Endodermal cell (in vitro differentiated cells): Measurements from ENCODE around the gene TMEM266. TPM values are rescaled to one million over a fixed set of nuclear protein-coding genes. Genes with fewer than 3 reads are reported as not detected.
A peak's percentile ranks its signal among the peaks of the same experiment; 100 is the strongest.

Experiments used
- DNase-seq: peaks from one replicate; pipeline ENCODE4 v3.0.0-alpha.2; 2017
- H3K27ac ChIP-seq: 2 replicates; pipeline ENCODE4 v1.5.1; 2013; ENCODE audit warnings: mild to moderate bottlenecking, low read depth, low read length, moderate library complexity
- H3K27me3 ChIP-seq: 2 replicates; pipeline ENCODE4 v1.6.1; 2013; ENCODE audit warnings: mild to moderate bottlenecking, low read length, moderate library complexity; ENCODE audit not compliant: insufficient read depth, control insufficient read depth, poor library complexity, severe bottlenecking
- H3K36me3 ChIP-seq: 2 replicates; pipeline ENCODE4 v1.7.0; 2013; ENCODE audit warnings: mild to moderate bottlenecking, low read length, moderate library complexity; ENCODE audit not compliant: control insufficient read depth, insufficient read depth
- H3K4me1 ChIP-seq: one replicate; pipeline ENCODE4 v1.7.0; 2013; ENCODE audit warnings: low read length; ENCODE audit not compliant: control insufficient read depth, insufficient read depth
- H3K4me3 ChIP-seq: 2 replicates; pipeline ENCODE4 v1.5.1; 2013; ENCODE audit warnings: mild to moderate bottlenecking, low read length, moderate library complexity
- H3K9ac ChIP-seq: 2 replicates; pipeline ENCODE4 v1.6.1; 2013; ENCODE audit warnings: mild to moderate bottlenecking, low read length, moderate library complexity; ENCODE audit not compliant: poor library complexity, severe bottlenecking; ENCODE audit errors: extremely low read depth
- H3K9me3 ChIP-seq: 2 replicates; pipeline ENCODE4 v1.6.1; 2013; ENCODE audit warnings: mild to moderate bottlenecking, low read length, moderate library complexity; ENCODE audit not compliant: control insufficient read depth
- H3K27ac Mint-ChIP-seq: 2 replicates; pipeline ENCODE4 v1.8.0; 2020; ENCODE audit warnings: mixed read lengths
- H3K27me3 Mint-ChIP-seq: 2 replicates; pipeline ENCODE4 v1.8.0; 2021; ENCODE audit warnings: mild to moderate bottlenecking, mixed read lengths; ENCODE audit not compliant: insufficient read depth
- H3K36me3 Mint-ChIP-seq: 2 replicates; pipeline ENCODE4 v1.8.0; 2020; ENCODE audit warnings: low read depth, mixed read lengths
- H3K4me1 Mint-ChIP-seq: 2 replicates; pipeline ENCODE4 v1.8.0; 2020; ENCODE audit warnings: mixed read lengths
- H3K4me3 Mint-ChIP-seq: 2 replicates; pipeline ENCODE4 v1.8.0; 2020; ENCODE audit warnings: mild to moderate bottlenecking, moderate library complexity, mixed read lengths
- H3K9me3 Mint-ChIP-seq: 2 replicates; pipeline ENCODE4 v1.8.0; 2020; ENCODE audit warnings: mild to moderate bottlenecking, mixed read lengths
- CTCF ChIP-seq: fragments of 200-600 bp; sonication (generic); conservative IDR thresholded peaks from 2 replicates; pipeline ENCODE4 v1.5.0; 2021; ENCODE audit warnings: antibody characterized with exemption, mild to moderate bottlenecking
- WGBS, 2 experiments: methylation state at CpG; one replicate each; pipeline versions ENCODE4 v1.1.5 to v1.1.7; 2013; ENCODE audit warnings: missing lambda C conversion rate in 2 of 2, mixed read lengths in 1 of 2; ENCODE audit not compliant: insufficient coverage in 1 of 2, insufficient read length in 1 of 2; 5-methylcytosine and 5-hydroxymethylcytosine counted together
- total RNA-seq, 2 donors: library from RNA; stranded (reverse); fragmentation: NEBNext Ultra II Directional in 1 of 2; extraction: Animal tissue kit (Norgen Biotek cat#: 25700) in 1 of 2; gene quantifications; 2 replicates in 1 of 2; 3 replicates in 1 of 2; pipeline ENCODE4 v1.2.1, GENCODE V29; 2021

TMEM266 gene
- total RNA-seq, 2 donors from 2014 or later = 1.8 to 2.0 TPM

GRCh38 chr15:76197703-76198455 lies 138.1 kb downstream of the TMEM266 start:
- H3K36me3 Mint-ChIP-seq = peaks cover 3% of the 10 kb centered on the region
- peak; percentile 43 for DNase-seq
- peaks cover 2% of the 10 kb centered on the region for H3K27me3 Mint-ChIP-seq
- no peak overlapping the region for H3K4me3 Mint-ChIP-seq
- 90 to 100% methylated on average over 4 to 8 of the region's 8 CpGs for WGBS, 2 experiments
- H3K9me3 Mint-ChIP-seq = no peaks in the 10 kb centered on the region
- H3K4me3 ChIP-seq = no peak overlapping the region
- no peaks in the 10 kb centered on the region for H3K27me3 ChIP-seq
- H3K9me3 ChIP-seq = no peaks in the 10 kb centered on the region
- peaks cover 43% of the 10 kb centered on the region for H3K4me1 Mint-ChIP-seq
- peaks cover 20% of the 10 kb centered on the region for H3K4me1 ChIP-seq
- TF ChIP-seq CTCF = no peak
- no peak overlapping the region for H3K9ac ChIP-seq
- H3K27ac Mint-ChIP-seq = no peak overlapping the region
- no peak overlapping the region for H3K27ac ChIP-seq
- no peaks in the 10 kb centered on the region for H3K36me3 ChIP-seq

- peaks cover 43% of the 10 kb centered on the region for H3K4me1 Mint-ChIP-seq
- no peak overlapping the region for H3K4me3 ChIP-seq
- no peaks in the 10 kb centered on the region for H3K27me3 ChIP-seq
- no peak overlapping the region for H3K27ac Mint-ChIP-seq
- H3K4me1 ChIP-seq = peaks cover 20% of the 10 kb centered on the region
- H3K27ac ChIP-seq = no peak overlapping the region
- H3K9me3 Mint-ChIP-seq = no peaks in the 10 kb centered on the region
- WGBS, 2 experiments = 92 to 95% methylated on average over 4 to 6 of the region's 6 CpGs
- H3K9me3 ChIP-seq = no peaks in the 10 kb centered on the region
- H3K36me3 Mint-ChIP-seq = peaks cover 7% of the 10 kb centered on the region
- no peaks in the 10 kb centered on the region for H3K36me3 ChIP-seq
- peak; percentile 44 for DNase-seq
- no peak overlapping the region for H3K4me3 Mint-ChIP-seq
- no peak overlapping the region for H3K9ac ChIP-seq
- H3K27me3 Mint-ChIP-seq = peaks cover 2% of the 10 kb centered on the region
- TF ChIP-seq CTCF = no peak
Measured at GRCh38 chr15:76198456-76199105, 138.8 kb downstream of the TMEM266 start.

- Histone ChIP-seq H3K27me3 (no peaks in the 10 kb centered on the region), H3K36me3 (no peaks in the 10 kb centered on the region), H3K9ac (no peak overlapping the region), H3K27ac (no peak overlapping the region), H3K4me3 (no peak overlapping the region), H3K9me3 (no peaks in the 10 kb centered on the region), H3K4me1 (peaks cover 16% of the 10 kb centered on the region)
- peaks cover 8% of the 10 kb centered on the region for H3K36me3 Mint-ChIP-seq
- no peaks in the 10 kb centered on the region for H3K9me3 Mint-ChIP-seq
- 85 to 87% methylated on average over 10 to 19 of the region's 19 CpGs for WGBS, 2 experiments
- H3K4me1 Mint-ChIP-seq = peaks cover 39% of the 10 kb centered on the region
- H3K27ac Mint-ChIP-seq = no peak overlapping the region
- no peaks in the 10 kb centered on the region for H3K27me3 Mint-ChIP-seq
- peak; percentile 60 for DNase-seq
- TF ChIP-seq CTCF = no peak
- no peak overlapping the region for H3K4me3 Mint-ChIP-seq
Measured at GRCh38 chr15:76199106-76200082, 139.6 kb downstream of the TMEM266 start.
